Activated T-helper 2 cell treated with anti-CD3 and anti-CD28 coated beads, Interferon-gamma antibody, Interleukin-2, Interleukin-4, amounts not matched to agents 10 μg/mL and 5 μg/mL and 100 μg/mL, durations not matched to agents 14 hours and 24 hours and 36 hours (primary cell): Measurements from ENCODE around the gene FAM114A2. TPM values are rescaled to one million over a fixed set of nuclear protein-coding genes. Genes with fewer than 3 reads are reported as not detected.

ENCODE experiments used
- DNase-seq: peaks from one replicate; pipeline ENCODE4 v3.0.0; 2021; ENCODE audit warnings: low spot score
- H3K27ac Mint-ChIP-seq: one replicate; pipeline ENCODE4 v1.8.0; 2021; ENCODE audit warnings: mixed read lengths
- H3K27me3 Mint-ChIP-seq: one replicate; pipeline ENCODE4 v1.8.0; 2021; ENCODE audit warnings: low read depth, mixed read lengths
- H3K36me3 Mint-ChIP-seq: one replicate; pipeline ENCODE4 v1.8.0; 2021; ENCODE audit warnings: low read depth, mixed read lengths
- H3K4me1 Mint-ChIP-seq: one replicate; pipeline ENCODE4 v1.8.0; 2021; ENCODE audit warnings: low read depth, mixed read lengths
- H3K4me3 Mint-ChIP-seq: one replicate; pipeline ENCODE4 v1.8.0; 2021; ENCODE audit warnings: low read depth, mild to moderate bottlenecking, moderate library complexity, mixed read lengths
- H3K9me3 Mint-ChIP-seq: one replicate; pipeline ENCODE4 v1.8.0; 2021; ENCODE audit warnings: mixed read lengths
- intact Hi-C: fragments of 100-400 bp; cut with micrococcal nuclease; formaldehyde crosslinking; loops from one replicate; pipeline ENCODE4 v1.15.1; 2023
- total RNA-seq: library from RNA; stranded (reverse); gene quantifications from 2 replicates; pipeline ENCODE4 v1.2.3, GENCODE V29; 2022

FAM114A2 gene
- total RNA-seq, 1 donor from 2014 or later, result 31.2 TPM

DNA sequence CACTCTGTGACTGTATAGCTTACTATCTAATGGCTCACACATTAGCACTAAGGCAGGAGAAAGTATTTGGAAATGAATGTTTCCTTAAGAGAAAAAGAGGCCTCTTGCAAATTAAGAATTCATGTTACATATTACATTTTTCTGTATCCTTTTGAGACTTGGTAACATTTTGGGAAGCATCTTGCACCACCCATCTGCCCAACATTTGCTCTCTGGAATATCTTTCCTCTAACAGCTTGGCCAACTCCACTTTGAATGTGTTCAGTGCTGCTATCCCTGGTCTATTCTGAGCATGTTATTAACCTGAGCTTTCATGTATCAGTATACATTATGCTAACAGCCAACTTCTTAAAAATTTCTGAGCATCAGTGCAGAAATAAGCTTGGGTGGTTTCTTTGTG lies 27.3 kb upstream of the FAM114A2 start:
- H3K36me3 Mint-ChIP-seq, result no peaks in the 10 kb centered on the region
- no peaks in the 10 kb centered on the region for H3K4me1 Mint-ChIP-seq
- no peaks in the 10 kb centered on the region for H3K9me3 Mint-ChIP-seq
- DNase-seq, result no peak
- H3K27ac Mint-ChIP-seq, result no peak overlapping the region
- H3K4me3 Mint-ChIP-seq, result no peak overlapping the region
- intact Hi-C loops, result no loop called here
- H3K27me3 Mint-ChIP-seq, result peaks cover 6% of the 10 kb centered on the region

DNA sequence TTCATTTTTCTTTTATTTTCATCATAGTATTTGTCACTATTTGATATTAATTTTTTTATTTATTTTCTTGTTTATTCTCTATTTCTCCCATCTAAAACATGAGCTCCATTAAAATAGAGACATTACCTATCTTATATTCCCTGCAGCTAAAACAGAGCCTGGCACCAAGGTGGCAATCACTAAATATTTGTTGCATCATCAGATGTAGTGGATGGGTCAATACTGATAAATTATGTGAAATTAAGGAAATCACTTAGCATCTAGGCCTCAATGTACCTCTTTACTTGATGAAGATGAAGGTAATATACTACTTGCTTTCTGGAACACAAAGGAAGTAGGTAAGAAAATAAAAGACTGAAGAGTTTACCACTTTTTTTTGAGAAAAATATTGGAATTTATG lies 24.7 kb upstream of the FAM114A2 start:
- H3K36me3 Mint-ChIP-seq, result peaks cover 5% of the 10 kb centered on the region

DNA sequence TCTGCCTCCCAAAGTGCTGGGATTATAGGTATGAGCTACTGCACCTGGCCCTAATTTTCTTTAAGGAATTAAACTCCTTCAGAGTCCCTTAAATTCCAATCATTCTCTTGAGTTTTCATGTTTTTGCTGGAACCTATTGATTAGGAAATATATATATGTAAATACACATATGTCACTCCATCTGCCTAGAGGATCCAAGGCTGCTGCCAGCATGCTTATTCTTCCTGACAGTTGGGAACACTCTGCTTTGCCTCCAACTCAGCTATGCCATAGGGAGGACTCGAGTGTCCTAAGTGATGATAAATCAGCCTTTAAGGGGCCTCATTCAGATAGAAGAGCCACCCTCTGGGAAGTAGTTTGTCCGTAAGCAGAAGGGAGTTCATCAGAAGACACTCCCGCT lies 21.9 kb upstream of the FAM114A2 start:
- peaks cover 9% of the 10 kb centered on the region for H3K36me3 Mint-ChIP-seq
- intact Hi-C loops, result no loop called here
- H3K4me1 Mint-ChIP-seq, result peaks cover 16% of the 10 kb centered on the region
- H3K9me3 Mint-ChIP-seq, result no peaks in the 10 kb centered on the region
- DNase-seq, result no peak
- H3K27me3 Mint-ChIP-seq, result no peaks in the 10 kb centered on the region
- H3K4me3 Mint-ChIP-seq, result no peak overlapping the region
- no peak overlapping the region for H3K27ac Mint-ChIP-seq

More for the DNA sequence above, 24.7 kb upstream of the FAM114A2 start:
- H3K4me3 Mint-ChIP-seq, result no peak overlapping the region
- intact Hi-C loops, result no loop called here
- H3K4me1 Mint-ChIP-seq, result peaks cover 11% of the 10 kb centered on the region
- no peak for DNase-seq
- peaks cover under 1% of the 10 kb centered on the region for H3K27me3 Mint-ChIP-seq
- no peaks in the 10 kb centered on the region for H3K9me3 Mint-ChIP-seq
- no peak overlapping the region for H3K27ac Mint-ChIP-seq

DNA sequence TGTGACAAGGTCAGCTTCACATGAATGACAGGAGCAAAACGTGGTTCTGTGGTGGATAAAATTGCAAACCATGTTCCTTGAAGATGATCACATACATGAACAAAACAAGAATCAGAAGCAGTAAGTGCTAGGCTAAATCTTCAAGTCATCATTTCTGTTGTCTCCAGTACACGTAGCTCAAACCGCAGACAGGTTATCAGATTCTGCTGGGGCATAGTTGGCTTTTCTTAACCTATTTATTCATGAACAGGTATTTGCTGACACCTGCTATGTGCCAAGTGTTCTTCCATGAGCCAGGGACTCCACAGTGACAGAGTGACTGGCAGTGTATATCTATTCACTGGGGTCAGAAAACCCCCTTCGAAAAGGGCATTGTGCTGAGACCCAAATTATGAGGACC lies 20.9 kb upstream of the FAM114A2 start:
- intact Hi-C loops, result no loop called here
- H3K36me3 Mint-ChIP-seq, result peaks cover 16% of the 10 kb centered on the region
- no peak overlapping the region for H3K27ac Mint-ChIP-seq
- H3K4me3 Mint-ChIP-seq, result no peak overlapping the region
- H3K9me3 Mint-ChIP-seq, result no peaks in the 10 kb centered on the region
- no peaks in the 10 kb centered on the region for H3K27me3 Mint-ChIP-seq
- DNase-seq, result no peak
- peaks cover 16% of the 10 kb centered on the region for H3K4me1 Mint-ChIP-seq

DNA sequence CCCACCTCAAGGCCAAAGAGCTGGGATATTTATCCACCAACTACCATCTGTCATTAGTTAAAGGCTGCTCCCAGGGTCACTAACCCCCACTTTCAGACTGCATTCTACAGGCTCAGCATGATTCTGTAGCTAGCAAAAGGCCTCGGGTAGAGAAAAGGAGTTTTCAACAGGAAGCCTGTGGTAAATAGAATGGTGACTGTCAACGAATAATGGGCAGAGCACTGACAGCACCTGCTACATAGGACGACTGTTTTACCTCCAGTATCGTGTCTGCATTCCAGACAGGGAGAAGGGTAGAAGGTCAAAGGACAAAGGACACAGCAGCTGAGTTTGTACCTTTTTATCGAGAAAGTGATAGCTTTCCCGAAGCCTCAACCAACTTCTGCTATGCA lies 20.3 kb upstream of the FAM114A2 start:
- intact Hi-C loops, result no loop called here
- Mint-ChIP-seq H3K36me3 (peaks cover 20% of the 10 kb centered on the region), H3K4me3 (no peak overlapping the region), H3K9me3 (no peaks in the 10 kb centered on the region), H3K27ac (no peak overlapping the region), H3K4me1 (peaks cover 16% of the 10 kb centered on the region), H3K27me3 (no peaks in the 10 kb centered on the region)
- no peak for DNase-seq

DNA sequence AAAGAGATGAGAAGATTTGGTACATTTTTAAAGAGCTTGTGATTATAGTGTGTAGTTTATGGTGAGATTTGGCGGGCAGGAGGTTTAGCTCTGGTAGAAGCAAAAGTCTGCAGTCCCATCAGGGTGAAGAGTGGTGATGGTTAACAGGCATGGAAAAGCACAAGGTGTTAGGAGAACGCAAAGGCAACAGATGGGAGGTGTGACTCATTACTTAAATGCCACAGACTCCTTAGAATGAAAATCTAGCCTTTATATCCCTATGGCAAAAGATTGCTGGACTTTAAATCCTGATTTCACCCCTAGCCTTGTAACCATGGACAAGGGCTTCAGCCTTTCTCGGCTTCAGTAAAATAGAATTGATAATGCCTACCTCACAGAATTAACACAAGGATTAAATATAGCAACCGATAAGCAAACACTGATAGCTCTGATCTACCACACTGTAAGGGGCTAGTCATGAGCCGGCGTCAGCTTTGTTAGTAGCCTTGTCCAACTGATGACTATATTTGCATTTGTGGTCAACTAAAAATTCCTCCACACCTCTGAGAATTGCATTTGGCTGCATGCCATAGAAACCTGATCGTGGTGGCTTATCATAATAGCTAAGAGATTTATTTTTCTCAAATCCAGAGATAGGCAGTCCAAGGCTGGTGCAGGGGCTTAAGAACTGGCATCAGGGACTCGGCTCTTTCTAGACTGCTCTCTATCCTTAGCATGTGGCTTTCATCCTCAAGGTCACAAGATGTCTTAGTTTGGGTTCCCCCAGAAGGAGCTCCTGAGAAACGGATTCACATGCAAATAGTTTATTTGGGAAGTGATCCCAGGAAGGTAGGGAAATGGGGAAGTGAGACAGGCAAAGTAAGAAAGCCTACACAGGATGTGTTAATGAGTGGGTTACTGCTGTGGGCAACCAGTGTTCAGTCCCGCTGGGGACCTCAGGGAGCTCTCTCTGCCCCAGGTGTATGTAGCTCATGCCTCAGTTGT lies 19.6 kb upstream of the FAM114A2 start:
- Mint-ChIP-seq H3K27me3 (no peaks in the 10 kb centered on the region), H3K4me3 (no peak overlapping the region), H3K9me3 (no peaks in the 10 kb centered on the region), H3K36me3 (peaks cover 27% of the 10 kb centered on the region), H3K27ac (peak overlapping the region; percentile 54), H3K4me1 (peaks cover 17% of the 10 kb centered on the region)
- intact Hi-C loops, result no loop called here
- no peak for DNase-seq

DNA sequence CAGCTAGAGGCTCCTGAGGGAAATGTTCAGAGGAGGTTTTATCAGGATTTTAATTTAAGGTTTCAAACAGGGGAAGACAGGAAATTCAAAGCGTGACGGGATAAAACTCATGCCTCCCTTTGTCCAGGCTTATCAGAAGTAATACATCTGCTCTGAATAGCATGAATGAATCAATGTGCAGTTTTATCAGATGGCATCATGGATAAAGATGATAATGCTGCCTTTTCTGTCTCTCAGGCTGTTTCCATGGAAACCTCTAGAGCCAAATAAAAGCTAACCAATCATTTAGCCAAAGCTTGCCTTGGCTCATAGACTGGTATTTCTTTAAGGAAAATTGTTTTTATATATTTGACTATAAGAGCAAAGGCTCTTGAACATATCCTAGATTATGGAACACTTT lies 16.5 kb upstream of the FAM114A2 start:
- Mint-ChIP-seq H3K4me3 (no peak overlapping the region), H3K27ac (no peak overlapping the region), H3K9me3 (no peaks in the 10 kb centered on the region), H3K4me1 (peaks cover 19% of the 10 kb centered on the region), H3K36me3 (peaks cover 49% of the 10 kb centered on the region), H3K27me3 (no peaks in the 10 kb centered on the region)
- DNase-seq, result no peak
- intact Hi-C loops, result no loop called here

DNA sequence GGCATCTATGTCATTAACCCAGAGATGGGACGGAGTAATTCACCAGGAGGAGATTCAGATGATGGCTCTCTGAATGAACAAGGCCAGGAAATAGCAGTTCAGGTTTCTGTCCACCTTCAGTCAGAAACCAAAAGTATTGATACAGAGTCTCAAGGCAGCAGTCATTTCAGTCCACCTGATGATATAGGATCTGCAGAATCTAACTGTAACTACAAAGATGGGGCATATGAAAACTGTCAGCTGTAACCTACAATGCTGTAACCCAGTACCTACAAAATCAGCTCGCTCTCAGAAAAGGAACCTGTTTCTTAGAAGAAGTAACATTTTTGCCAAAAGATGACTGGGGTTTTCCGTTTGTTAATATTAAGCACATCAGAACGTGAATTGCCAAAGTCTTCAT lies 14.8 kb upstream of the FAM114A2 start:
- Mint-ChIP-seq H3K9me3 (no peaks in the 10 kb centered on the region), H3K27me3 (no peaks in the 10 kb centered on the region)
- intact Hi-C loops, result no loop called here

DNA sequence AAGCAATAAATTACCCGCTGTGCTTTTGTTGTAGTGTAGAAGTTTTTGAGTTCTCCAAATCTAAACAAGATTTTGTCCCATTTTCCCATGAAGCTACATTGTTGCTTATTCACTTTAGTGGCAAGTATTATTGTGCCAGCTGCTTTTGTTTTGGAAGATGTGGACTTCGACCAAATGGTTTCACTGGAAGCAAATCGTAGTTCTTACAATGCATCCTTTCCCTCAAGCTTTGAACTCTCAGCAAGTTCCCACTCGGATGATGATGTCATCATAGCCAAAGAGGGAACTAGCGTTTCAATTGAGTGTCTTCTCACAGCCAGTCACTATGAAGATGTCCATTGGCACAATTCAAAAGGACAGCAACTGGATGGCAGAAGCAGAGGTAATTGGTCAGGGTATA lies 10.9 kb upstream of the FAM114A2 start:
- H3K27ac Mint-ChIP-seq, result no peak overlapping the region
- H3K9me3 Mint-ChIP-seq, result no peaks in the 10 kb centered on the region
- no peaks in the 10 kb centered on the region for H3K27me3 Mint-ChIP-seq
- peaks cover 52% of the 10 kb centered on the region for H3K36me3 Mint-ChIP-seq
- no peak overlapping the region for H3K4me3 Mint-ChIP-seq
- no peak for DNase-seq
- H3K4me1 Mint-ChIP-seq, result peaks cover 21% of the 10 kb centered on the region
- intact Hi-C loops, result no loop called here

More for the DNA sequence above, 14.8 kb upstream of the FAM114A2 start:
- Mint-ChIP-seq H3K36me3 (peaks cover 53% of the 10 kb centered on the region), H3K4me1 (peaks cover 9% of the 10 kb centered on the region), H3K27ac (no peak overlapping the region), H3K4me3 (no peak overlapping the region)
- no peak for DNase-seq

DNA sequence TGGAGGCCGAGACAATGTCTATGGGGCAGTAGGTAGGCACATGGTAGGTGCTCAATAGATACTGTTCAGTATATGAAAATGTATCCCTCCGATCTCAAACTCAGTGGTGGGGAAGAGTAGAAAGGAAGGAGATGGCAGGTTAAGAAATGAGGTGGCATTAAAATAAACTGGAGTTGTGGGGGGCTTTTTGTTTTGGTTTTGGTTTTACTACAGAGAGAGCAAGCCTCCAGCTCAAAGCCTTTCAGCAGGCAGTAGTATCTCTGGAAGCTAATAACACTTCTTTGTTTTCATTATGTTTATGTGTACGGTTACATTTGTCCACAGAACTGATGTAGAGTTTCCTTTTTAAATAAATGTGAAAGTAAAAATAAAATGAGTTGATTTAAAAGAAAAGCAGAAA lies 8.6 kb upstream of the FAM114A2 start:
- Mint-ChIP-seq H3K4me1 (peaks cover 31% of the 10 kb centered on the region), H3K4me3 (no peak overlapping the region), H3K27ac (no peak overlapping the region), H3K36me3 (peaks cover 32% of the 10 kb centered on the region), H3K9me3 (no peaks in the 10 kb centered on the region), H3K27me3 (no peaks in the 10 kb centered on the region)
- intact Hi-C loops, result no loop called here
- no peak for DNase-seq

DNA sequence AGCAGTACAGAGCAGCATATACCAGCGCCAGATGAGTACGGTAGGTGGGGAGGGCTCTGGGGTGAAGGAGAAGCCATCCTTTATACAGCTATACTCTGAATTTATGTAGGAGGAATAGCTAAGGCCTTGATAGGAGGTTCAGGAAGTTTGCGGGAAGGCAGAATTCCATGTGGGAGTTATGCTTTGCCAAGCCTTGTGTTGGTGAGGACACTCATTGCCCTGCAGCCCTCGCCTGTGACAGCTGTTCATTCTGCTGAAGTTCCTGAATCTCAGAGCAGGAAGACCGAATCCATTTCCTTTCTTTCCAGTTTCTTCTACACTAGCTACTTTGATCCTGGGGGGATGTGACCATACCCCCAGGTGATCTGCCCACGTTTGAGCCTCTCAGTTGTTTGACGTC lies 7.8 kb upstream of the FAM114A2 start:
- peaks cover 34% of the 10 kb centered on the region for H3K4me1 Mint-ChIP-seq
- intact Hi-C loops, result no loop called here
- H3K27ac Mint-ChIP-seq, result no peak overlapping the region
- H3K4me3 Mint-ChIP-seq, result no peak overlapping the region
- DNase-seq, result no peak
- H3K9me3 Mint-ChIP-seq, result no peaks in the 10 kb centered on the region
- no peaks in the 10 kb centered on the region for H3K27me3 Mint-ChIP-seq
- H3K36me3 Mint-ChIP-seq, result peaks cover 28% of the 10 kb centered on the region

DNA sequence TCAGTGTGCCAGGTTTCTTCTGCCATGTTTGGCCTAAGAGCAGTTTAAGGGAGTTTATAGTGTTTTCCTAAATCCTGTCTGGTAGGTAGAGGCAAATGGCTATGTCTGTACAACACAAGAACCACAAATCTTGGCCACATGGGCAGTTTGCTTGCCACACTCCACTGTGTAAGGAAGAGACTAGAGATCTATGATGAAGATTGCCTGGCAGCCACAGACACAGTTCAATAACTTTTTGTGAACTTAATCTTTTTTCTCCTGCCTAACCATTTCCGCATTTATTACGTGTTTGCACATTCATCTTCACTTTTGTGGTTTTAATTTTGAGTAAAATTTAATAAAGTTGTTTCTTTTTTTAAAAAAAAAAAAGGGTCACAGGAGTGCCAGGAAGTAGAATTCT lies 5.9 kb upstream of the FAM114A2 start:
- Mint-ChIP-seq H3K27ac (no peak overlapping the region), H3K36me3 (peaks cover 21% of the 10 kb centered on the region), H3K4me1 (peaks cover 45% of the 10 kb centered on the region), H3K27me3 (no peaks in the 10 kb centered on the region), H3K4me3 (no peak overlapping the region), H3K9me3 (no peaks in the 10 kb centered on the region)
- intact Hi-C loops, result no loop called here
- no peak for DNase-seq

DNA sequence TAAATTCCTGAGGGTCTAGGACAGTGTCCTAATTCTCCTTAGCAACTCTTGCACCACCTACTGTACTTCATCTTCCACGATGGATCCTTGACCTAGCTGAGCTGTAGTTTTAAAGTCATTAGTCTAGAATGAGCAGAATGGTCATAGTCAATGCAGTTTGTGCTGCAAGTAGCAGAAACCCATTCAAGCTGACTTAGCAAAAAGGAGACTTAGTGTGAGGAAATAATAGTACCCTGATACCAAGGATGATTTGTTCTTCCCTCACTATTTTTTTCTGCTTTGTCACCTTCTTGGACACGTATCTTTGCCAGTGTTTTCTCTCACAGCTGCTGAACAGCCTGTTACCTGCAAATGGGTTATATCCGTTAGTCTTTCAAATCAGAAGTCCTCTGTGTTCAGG lies 5.4 kb upstream of the FAM114A2 start:
- H3K27ac Mint-ChIP-seq, result no peak overlapping the region
- intact Hi-C loops, result no loop called here
- no peaks in the 10 kb centered on the region for H3K27me3 Mint-ChIP-seq
- no peaks in the 10 kb centered on the region for H3K9me3 Mint-ChIP-seq
- peaks cover 49% of the 10 kb centered on the region for H3K4me1 Mint-ChIP-seq
- H3K36me3 Mint-ChIP-seq, result peaks cover 22% of the 10 kb centered on the region
- DNase-seq, result no peak
- H3K4me3 Mint-ChIP-seq, result no peak overlapping the region
